K562 (cell line): ENCODE measurements around the gene ADARB2.

Experiments
- ATF3 ChIP-seq, 2 experiments: fragments of 450-650 bp in 1 of 2; sonication (generic) in 1 of 2; formaldehyde crosslinking in 1 of 2; IDR thresholded peaks in 1 of 2; conservative IDR thresholded peaks in 1 of 2; 2 replicates each; pipeline versions ENCODE4 v1.6.1 to v1.8.1; 2016 to 2023; ENCODE audit warnings: mild to moderate bottlenecking in 2 of 2, moderate library complexity in 2 of 2, inconsistent platforms in 1 of 2, missing genetic modification reagents in 1 of 2
- BCOR ChIP-seq: fragments of 450-650 bp; IDR thresholded peaks from 2 replicates; pipeline ENCODE4 v1.6.1; 2016
- E2F8 ChIP-seq: fragments of 450-650 bp; IDR thresholded peaks from 2 replicates; pipeline ENCODE4 v1.7.1; 2018; ENCODE audit warnings: mild to moderate bottlenecking, low read depth; ENCODE audit not compliant: partially characterized antibody
- EZH2 ChIP-seq: IDR thresholded peaks from 2 replicates; pipeline ENCODE4 v1.6.1; 2012; ENCODE audit warnings: low read depth, mild to moderate bottlenecking, inconsistent platforms, low read length, borderline replicate concordance
- JUNB ChIP-seq: fragments of 450-650 bp; formaldehyde crosslinking; conservative IDR thresholded peaks from 2 replicates; pipeline ENCODE4 v1.4.0; 2020; ENCODE audit warnings: mild to moderate bottlenecking
- NR1H2 ChIP-seq: sonication (generic); formaldehyde crosslinking; IDR thresholded peaks from 2 replicates; pipeline ENCODE4 v1.4.0; 2020; ENCODE audit warnings: mild to moderate bottlenecking, missing genetic modification reagents
- ZNF124 ChIP-seq: sonication (generic); formaldehyde crosslinking; IDR thresholded peaks from 2 replicates; pipeline ENCODE4 v1.8.1; 2022; ENCODE audit warnings: missing genetic modification reagents
- ZNF512 ChIP-seq: IDR thresholded peaks from 2 replicates; pipeline ENCODE4 v1.6.1; 2016; ENCODE audit warnings: missing genetic modification characterization, missing compliant biosample characterization
- ZSCAN32 ChIP-seq: fragments of 450-650 bp; formaldehyde crosslinking; IDR thresholded peaks from 2 replicates; pipeline ENCODE4 v1.4.0; 2020; ENCODE audit warnings: mild to moderate bottlenecking, moderate library complexity

- no peak for TF ChIP-seq ZNF124
- TF ChIP-seq ZNF512 = no peak
- TF ChIP-seq BCOR = no peak
- TF ChIP-seq NR1H2 = no peak
- TF ChIP-seq JUNB (CRISPR knock-in tag) = no peak
- no peak for TF ChIP-seq E2F8
- TF ChIP-seq EZH2 = no peak
- no peak for TF ChIP-seq ZSCAN32 (CRISPR knock-in tag)
- TF ChIP-seq ATF3 (IDR thresholded peaks at IDR 0.05) = no peak
- TF ChIP-seq ATF3 (CRISPR knock-in tag; conservative IDR thresholded peaks at IDR 0.05) = no peak
These were observed 535.0 kb downstream of the ADARB2 start for GRCh38 chr10:1202343-1202742.
